ENCODE data around the gene GON4L. TPM values are rescaled to one million over a fixed set of nuclear protein-coding genes. Genes with fewer than 3 reads are reported as not detected.
"Not testable (repeated sequence)": the region's sequence is repeated elsewhere in the genome, so short reads cannot be mapped to it uniquely, and the experiment has no call there.

The GON4L gene
- total and polyA plus RNA-seq, 2 donors from 2014 or later, result 14.2 to 62.1 TPM

GRCh38 chr1:155777582-155777981, 79.4 kb downstream of the GON4L start:
- no peak overlapping the region for H3K4me3 ChIP-seq (ENCODE audit: low read length in 3 of 3)
- no peak for DNase-seq
- H3K9me3 ChIP-seq (ENCODE audit: control insufficient read depth in 2 of 3, insufficient read depth in 1 of 3, low read length in 3 of 3), result no peaks in the 10 kb centered on the region
- peaks cover 5 to 39% (median 24%) of the 10 kb centered on the region in 3 donors for H3K36me3 ChIP-seq (ENCODE audit: control insufficient read depth in 2 of 3, insufficient read depth in 3 of 3, low read length in 3 of 3)
- H3K27ac ChIP-seq (ENCODE audit: low read depth in 2 of 2, low read length in 2 of 2), result no peak overlapping the region
- TF ChIP-seq CTCF (IDR thresholded peaks at IDR 0.05; ENCODE audit: borderline replicate concordance, extremely low read depth, insufficient read depth), result no peak
- intact Hi-C loops (cut with DNase I), result no loop called here
- no peaks in the 10 kb centered on the region for H3K27me3 ChIP-seq (ENCODE audit: control insufficient read depth, insufficient read depth, low read length)
- H3K9ac ChIP-seq (ENCODE audit: low read length in 3 of 3), result no peak overlapping the region
- FAIRE-seq, result no peak
- no peaks in the 10 kb centered on the region for H3K4me1 ChIP-seq (ENCODE audit: control insufficient read depth in 2 of 3, insufficient read depth in 2 of 3, low read depth in 1 of 3, low read length in 3 of 3)

GRCh38 chr1:155776414-155776813, 80.6 kb downstream of the GON4L start:
- no peak overlapping the region for H3K4me3 ChIP-seq (ENCODE audit: low read length in 3 of 3)
- TF ChIP-seq CTCF (IDR thresholded peaks at IDR 0.05; ENCODE audit: borderline replicate concordance, extremely low read depth, insufficient read depth), result no peak
- DNase-seq, result no peak
- intact Hi-C loops (cut with DNase I), result no loop called here
- no peaks in the 10 kb centered on the region for H3K4me1 ChIP-seq (ENCODE audit: control insufficient read depth in 2 of 3, insufficient read depth in 2 of 3, low read depth in 1 of 3, low read length in 3 of 3)
- no peak overlapping the region for H3K9ac ChIP-seq (ENCODE audit: low read length in 3 of 3)
- no peaks in the 10 kb centered on the region for H3K27me3 ChIP-seq (ENCODE audit: control insufficient read depth, insufficient read depth, low read length)
- no peaks in the 10 kb centered on the region for H3K9me3 ChIP-seq (ENCODE audit: control insufficient read depth in 2 of 3, insufficient read depth in 1 of 3, low read length in 3 of 3)
- H3K36me3 ChIP-seq (ENCODE audit: control insufficient read depth in 2 of 3, insufficient read depth in 3 of 3, low read length in 3 of 3), result peaks cover 5 to 46% (median 23%) of the 10 kb centered on the region in 3 donors
- H3K27ac ChIP-seq (ENCODE audit: low read depth in 2 of 2, low read length in 2 of 2), result no peak overlapping the region
- FAIRE-seq, result no peak

GRCh38 chr1:155773221-155773620, 83.8 kb downstream of the GON4L start:
- Histone ChIP-seq H3K9me3 (ENCODE audit: control insufficient read depth in 2 of 3, insufficient read depth in 1 of 3, low read length in 3 of 3) (no peaks in the 10 kb centered on the region), H3K9ac (ENCODE audit: low read length in 3 of 3) (no peak overlapping the region), H3K4me3 (ENCODE audit: low read length in 3 of 3) (no peak overlapping the region), H3K27ac (ENCODE audit: low read depth in 2 of 2, low read length in 2 of 2) (no peak overlapping the region), H3K36me3 (ENCODE audit: control insufficient read depth in 2 of 3, insufficient read depth in 3 of 3, low read length in 3 of 3) (peaks cover 4 to 52% (median 43%) of the 10 kb centered on the region in 3 donors), H3K27me3 (ENCODE audit: control insufficient read depth, insufficient read depth, low read length) (no peaks in the 10 kb centered on the region), H3K4me1 (ENCODE audit: control insufficient read depth in 2 of 3, insufficient read depth in 2 of 3, low read depth in 1 of 3, low read length in 3 of 3) (no peaks in the 10 kb centered on the region)
- DNase-seq, result no peak
- no peak for TF ChIP-seq CTCF (IDR thresholded peaks at IDR 0.05; ENCODE audit: borderline replicate concordance, extremely low read depth, insufficient read depth)
- intact Hi-C loops (cut with DNase I), result no loop called here
- no peak for FAIRE-seq

- no peak for TF ChIP-seq CTCF (IDR thresholded peaks at IDR 0.05; ENCODE audit: borderline replicate concordance, extremely low read depth, insufficient read depth)
- no peak for DNase-seq
- no peak overlapping the region for H3K27ac ChIP-seq (ENCODE audit: low read depth in 2 of 2, low read length in 2 of 2)
- intact Hi-C loops (cut with DNase I), result no loop called here
- H3K36me3 ChIP-seq (ENCODE audit: control insufficient read depth in 2 of 3, insufficient read depth in 3 of 3, low read length in 3 of 3), result peaks cover 7 to 41% (median 35%) of the 10 kb centered on the region in 3 donors
- H3K4me1 ChIP-seq (ENCODE audit: control insufficient read depth in 2 of 3, insufficient read depth in 2 of 3, low read depth in 1 of 3, low read length in 3 of 3), result no peaks in the 10 kb centered on the region
- no peak overlapping the region for H3K9ac ChIP-seq (ENCODE audit: low read length in 3 of 3)
- no peak for FAIRE-seq
- no peak overlapping the region for H3K4me3 ChIP-seq (ENCODE audit: low read length in 3 of 3)
- no peaks in the 10 kb centered on the region for H3K9me3 ChIP-seq (ENCODE audit: control insufficient read depth in 2 of 3, insufficient read depth in 1 of 3, low read length in 3 of 3)
- no peaks in the 10 kb centered on the region for H3K27me3 ChIP-seq (ENCODE audit: control insufficient read depth, insufficient read depth, low read length)
Measured at GRCh38 chr1:155769257-155769656, 87.8 kb downstream of the GON4L start.

GRCh38 chr1:155767399-155767989, 89.5 kb downstream of the GON4L start:
- H3K27ac ChIP-seq (ENCODE audit: low read depth in 2 of 2, low read length in 2 of 2); H3K4me3 ChIP-seq (ENCODE audit: low read length in 3 of 3); H3K27me3 ChIP-seq (ENCODE audit: control insufficient read depth, insufficient read depth, low read length); H3K9me3 ChIP-seq (ENCODE audit: control insufficient read depth in 2 of 3, insufficient read depth in 1 of 3, low read length in 3 of 3); intact Hi-C loops (cut with DNase I); FAIRE-seq; H3K9ac ChIP-seq (ENCODE audit: low read length in 3 of 3); H3K4me1 ChIP-seq (ENCODE audit: control insufficient read depth in 2 of 3, insufficient read depth in 2 of 3, low read depth in 1 of 3, low read length in 3 of 3); DNase-seq: not testable (repeated sequence)
- H3K36me3 ChIP-seq (ENCODE audit: control insufficient read depth in 2 of 3, insufficient read depth in 3 of 3, low read length in 3 of 3), result peaks cover 5 to 41% (median 34%) of the 10 kb centered on the region in 3 donors

Measured in kidney (tissue), 14 donors.